Panc1 (cell line): Measurements from ENCODE around the gene POLE. TPM values are rescaled to one million over a fixed set of nuclear protein-coding genes. Genes with fewer than 3 reads are reported as not detected.

ENCODE experiments used
- ATAC-seq: fragments of 200-7000 bp; cut with Tn5 transposase; 2 replicates; pipeline ENCODE4 v1.9.1; 2020; ENCODE audit warnings: mild to moderate bottlenecking, moderate library complexity
- BruUV-seq: library from RNA; stranded (reverse); fragments of 400-500 nt; replicated peaks from 2 replicates; lab custom pipeline; 2021; lab: Mats Ljungman, UMichigan
- CTCF ChIA-PET: fragments of 300-600 bp; sonication (Branson Sonifier 250); formaldehyde crosslinking; loops from one replicate; lab custom pipeline; 2022; ENCODE audit warnings: antibody characterized with exemption; lab: Charles Lee
- POLR2A ChIA-PET: fragments of 300-600 bp; sonication (Branson Sonifier 250); formaldehyde crosslinking; loops from one replicate; lab custom pipeline; 2022; ENCODE audit warnings: antibody characterized with exemption; lab: Charles Lee
- DNase-seq: peaks from one replicate; pipeline ENCODE4 v3.0.0-alpha.2; 2010; ENCODE audit warnings: low read depth, low spot score
- H3K27ac ChIP-seq: 2 replicates; pipeline ENCODE4 v1.5.1; 2011; ENCODE audit warnings: mild to moderate bottlenecking, low read length, inconsistent platforms
- H3K27me3 ChIP-seq: fragments of 200-500 bp; sonication (Bioruptor generic); 2 replicates; pipeline ENCODE4 v1.6.0; 2014; ENCODE audit warnings: low read length, inconsistent platforms; ENCODE audit not compliant: control insufficient read depth, insufficient read depth
- H3K36me3 ChIP-seq: fragments of 200-500 bp; sonication (Bioruptor generic); 2 replicates; pipeline ENCODE4 v1.5.1; 2014; ENCODE audit warnings: inconsistent platforms, mild to moderate bottlenecking, low read length, moderate library complexity; ENCODE audit not compliant: control insufficient read depth, insufficient read depth
- H3K4me1 ChIP-seq: 2 replicates; pipeline ENCODE4 v1.5.1; 2011; ENCODE audit warnings: inconsistent platforms, mild to moderate bottlenecking, low read length, moderate library complexity; ENCODE audit not compliant: control insufficient read depth, insufficient read depth
- H3K4me3 ChIP-seq, 2 experiments: 2 replicates each; pipeline ENCODE4 v1.5.1; 2011 to 2012; ENCODE audit warnings: low read depth in 2 of 2, low read length in 2 of 2, mild to moderate bottlenecking in 2 of 2, inconsistent platforms in 1 of 2, moderate library complexity in 1 of 2
- H3K9me3 ChIP-seq: fragments of 200-500 bp; sonication (Bioruptor generic); 2 replicates; pipeline ENCODE4 v1.5.1; 2014; ENCODE audit warnings: low read depth, mild to moderate bottlenecking, inconsistent platforms, low read length, moderate library complexity; ENCODE audit not compliant: control insufficient read depth, insufficient read depth
- POLR2AphosphoS5 ChIP-seq: IDR thresholded peaks from 2 replicates; pipeline ENCODE4 v1.6.1; 2012; ENCODE audit warnings: mild to moderate bottlenecking, low read depth, low read length, moderate library complexity
- SIN3A ChIP-seq: IDR thresholded peaks from 2 replicates; pipeline ENCODE4 v1.6.1; 2012; ENCODE audit warnings: low read depth, mild to moderate bottlenecking, low read length, moderate library complexity, borderline replicate concordance; ENCODE audit not compliant: insufficient read depth
- TCF7L2 ChIP-seq: IDR thresholded peaks from 2 replicates; pipeline ENCODE4 v1.6.1; 2011; ENCODE audit warnings: mild to moderate bottlenecking, low read depth, low read length, inconsistent platforms
- in situ Hi-C: cut with HindIII; loops from 2 replicates; pipeline ENCODE4 v1.10.0; 2016; ENCODE audit warnings: low sequenced_read_pairs, low pct_unique_long_range_greater_than_20kb
- intact Hi-C: fragments of 100-400 bp; cut with micrococcal nuclease; formaldehyde crosslinking; loops from one replicate; pipeline ENCODE4 v1.10.0; 2022; ENCODE audit not compliant: unreplicated experiment
- total RNA-seq: library from RNA; stranded (reverse); gene quantifications from one replicate; pipeline ENCODE4 v1.2.1, GENCODE V29; 2021; ENCODE audit not compliant: unreplicated experiment
- TF ChIP-seq, protein P1 (sequence below): fragments of 450-650 bp; IDR thresholded peaks from 2 replicates; pipeline ENCODE4 v1.5.1; 2017; ENCODE audit warnings: mild to moderate bottlenecking
- TF ChIP-seq, protein P2 (sequence below), 2 experiments: IDR thresholded peaks; 2 replicates each; pipeline ENCODE4 v1.6.1; 2011 to 2012; ENCODE audit warnings: low read depth in 2 of 2, control low read depth in 1 of 2, low read length in 1 of 2, mild to moderate bottlenecking in 1 of 2, moderate library complexity in 1 of 2; ENCODE audit not compliant: insufficient read depth in 1 of 2

POLE gene
- total RNA-seq, 1 experiment from 2014 or later = 112 TPM

DNA sequence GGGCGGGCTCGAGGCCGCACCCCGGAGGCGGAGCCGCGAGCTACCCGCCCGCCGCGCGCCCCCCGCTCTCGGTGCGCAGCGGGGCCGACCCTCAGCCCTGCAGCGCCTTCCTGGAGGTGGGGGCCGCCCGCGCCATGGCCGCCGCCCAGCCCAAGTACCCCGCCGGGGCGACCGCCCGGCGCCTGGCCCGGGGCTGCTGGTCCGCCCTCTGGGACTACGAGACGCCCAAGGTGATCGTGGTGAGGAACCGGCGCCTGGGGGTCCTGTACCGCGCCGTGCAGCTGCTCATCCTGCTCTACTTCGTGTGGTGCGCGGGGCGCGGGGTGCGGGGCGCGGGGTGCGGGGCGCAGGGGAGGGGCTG, 68.5 kb downstream of the POLE start, which contains the start of gene P2RX2:
TSS of gene P2RX2 (plus strand) at position 94 of the 361 bp plus-strand sequence. CDS start at position 135, 41 bp downstream.
- Histone ChIP-seq H3K36me3 (no peaks in the 10 kb centered on the region), H3K4me1 (peaks cover 10% of the 10 kb centered on the region), H3K27ac (no peak within 1 kb of the TSS), H3K9me3 (no peaks in the 10 kb centered on the region), H3K4me3 (peak within 1 kb of the TSS; percentile 33 to 50), H3K27me3 (peaks cover 6% of the 10 kb centered on the region; the same call in 1 of the 2 replicates)
- in situ Hi-C loops (no loop called here), intact Hi-C loops (no loop called here)
- BruUV-seq = no TSS peak
- no peak for ATAC-seq
- CTCF ChIA-PET = no interaction called here
- TF ChIP-seq POLR2AphosphoS5 (no peak), SIN3A (no peak), TCF7L2 (no peak)
- TF ChIP-seq, protein P1, sequence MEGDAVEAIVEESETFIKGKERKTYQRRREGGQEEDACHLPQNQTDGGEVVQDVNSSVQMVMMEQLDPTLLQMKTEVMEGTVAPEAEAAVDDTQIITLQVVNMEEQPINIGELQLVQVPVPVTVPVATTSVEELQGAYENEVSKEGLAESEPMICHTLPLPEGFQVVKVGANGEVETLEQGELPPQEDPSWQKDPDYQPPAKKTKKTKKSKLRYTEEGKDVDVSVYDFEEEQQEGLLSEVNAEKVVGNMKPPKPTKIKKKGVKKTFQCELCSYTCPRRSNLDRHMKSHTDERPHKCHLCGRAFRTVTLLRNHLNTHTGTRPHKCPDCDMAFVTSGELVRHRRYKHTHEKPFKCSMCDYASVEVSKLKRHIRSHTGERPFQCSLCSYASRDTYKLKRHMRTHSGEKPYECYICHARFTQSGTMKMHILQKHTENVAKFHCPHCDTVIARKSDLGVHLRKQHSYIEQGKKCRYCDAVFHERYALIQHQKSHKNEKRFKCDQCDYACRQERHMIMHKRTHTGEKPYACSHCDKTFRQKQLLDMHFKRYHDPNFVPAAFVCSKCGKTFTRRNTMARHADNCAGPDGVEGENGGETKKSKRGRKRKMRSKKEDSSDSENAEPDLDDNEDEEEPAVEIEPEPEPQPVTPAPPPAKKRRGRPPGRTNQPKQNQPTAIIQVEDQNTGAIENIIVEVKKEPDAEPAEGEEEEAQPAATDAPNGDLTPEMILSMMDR = no peak
- TF ChIP-seq, protein P2, sequence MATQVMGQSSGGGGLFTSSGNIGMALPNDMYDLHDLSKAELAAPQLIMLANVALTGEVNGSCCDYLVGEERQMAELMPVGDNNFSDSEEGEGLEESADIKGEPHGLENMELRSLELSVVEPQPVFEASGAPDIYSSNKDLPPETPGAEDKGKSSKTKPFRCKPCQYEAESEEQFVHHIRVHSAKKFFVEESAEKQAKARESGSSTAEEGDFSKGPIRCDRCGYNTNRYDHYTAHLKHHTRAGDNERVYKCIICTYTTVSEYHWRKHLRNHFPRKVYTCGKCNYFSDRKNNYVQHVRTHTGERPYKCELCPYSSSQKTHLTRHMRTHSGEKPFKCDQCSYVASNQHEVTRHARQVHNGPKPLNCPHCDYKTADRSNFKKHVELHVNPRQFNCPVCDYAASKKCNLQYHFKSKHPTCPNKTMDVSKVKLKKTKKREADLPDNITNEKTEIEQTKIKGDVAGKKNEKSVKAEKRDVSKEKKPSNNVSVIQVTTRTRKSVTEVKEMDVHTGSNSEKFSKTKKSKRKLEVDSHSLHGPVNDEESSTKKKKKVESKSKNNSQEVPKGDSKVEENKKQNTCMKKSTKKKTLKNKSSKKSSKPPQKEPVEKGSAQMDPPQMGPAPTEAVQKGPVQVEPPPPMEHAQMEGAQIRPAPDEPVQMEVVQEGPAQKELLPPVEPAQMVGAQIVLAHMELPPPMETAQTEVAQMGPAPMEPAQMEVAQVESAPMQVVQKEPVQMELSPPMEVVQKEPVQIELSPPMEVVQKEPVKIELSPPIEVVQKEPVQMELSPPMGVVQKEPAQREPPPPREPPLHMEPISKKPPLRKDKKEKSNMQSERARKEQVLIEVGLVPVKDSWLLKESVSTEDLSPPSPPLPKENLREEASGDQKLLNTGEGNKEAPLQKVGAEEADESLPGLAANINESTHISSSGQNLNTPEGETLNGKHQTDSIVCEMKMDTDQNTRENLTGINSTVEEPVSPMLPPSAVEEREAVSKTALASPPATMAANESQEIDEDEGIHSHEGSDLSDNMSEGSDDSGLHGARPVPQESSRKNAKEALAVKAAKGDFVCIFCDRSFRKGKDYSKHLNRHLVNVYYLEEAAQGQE (IDR thresholded peaks at IDR 0.05; ENCODE audit: insufficient read depth in 1 of 2, low read depth in 2 of 2, low read length in 1 of 2) = no peak
- no peak for DNase-seq
- POLR2A ChIA-PET = interaction anchor here (0.5 kb wide), 1 partner anchor 28 kb away, joined by 3 read pairs; no protein-coding TSS in a partner anchor

DNA sequence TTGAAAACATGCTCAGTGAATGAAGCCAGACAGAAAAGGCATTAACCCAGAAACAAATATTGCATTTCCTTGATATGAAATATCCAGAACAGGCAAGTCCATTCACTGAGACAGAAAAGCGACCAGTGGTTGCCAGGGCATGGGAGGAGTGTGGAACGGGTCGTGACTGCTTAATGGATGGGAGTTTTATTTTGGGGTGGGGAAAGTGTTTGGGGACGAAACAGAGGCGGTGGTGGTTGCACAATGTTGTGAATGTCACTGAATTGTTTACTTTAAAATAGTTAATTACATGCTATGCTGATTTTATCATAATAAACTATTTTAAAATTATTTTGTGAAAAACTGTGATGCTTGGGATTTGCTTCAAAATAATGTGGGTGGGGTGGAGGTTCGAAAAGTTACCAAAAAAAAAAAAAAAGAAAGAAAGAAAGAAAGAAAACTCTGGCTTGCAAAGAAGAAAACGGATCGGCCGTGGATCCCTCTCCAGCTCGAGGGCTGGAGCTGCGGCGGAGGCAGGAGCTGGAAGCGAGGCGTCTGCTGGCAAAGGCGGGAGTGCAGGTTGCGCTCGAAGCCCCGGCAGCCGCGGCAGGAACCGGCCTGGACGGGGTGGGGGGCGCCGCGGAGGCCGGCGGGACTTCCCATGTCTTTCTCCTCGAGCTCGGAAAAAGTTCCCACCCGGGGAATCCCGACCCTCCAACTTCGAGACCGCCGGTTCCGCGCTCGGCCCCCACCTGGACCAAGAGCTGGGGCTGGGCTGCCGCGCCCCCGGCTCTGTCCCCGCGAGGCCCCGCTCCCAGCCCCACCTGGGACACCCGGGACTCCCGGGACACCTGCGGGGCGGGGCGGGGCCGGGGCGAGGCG, 69.1 kb downstream of the POLE start:
- BruUV-seq = no TSS peak
- H3K4me1 ChIP-seq = peaks cover 9% of the 10 kb centered on the region
- in situ Hi-C loops (no loop called here), intact Hi-C loops (no loop called here)
- no peak for ATAC-seq
- no peak for DNase-seq
- no peak overlapping the region for H3K27ac ChIP-seq
- ChIA-PET CTCF (interaction anchor here (0.6 to 0.7 kb wide), 3 partner anchors 122 to 234 kb away, joined by 3 to 4 read pairs (median 3); no protein-coding TSS in a partner anchor), POLR2A (interaction anchor here (0.5 kb wide), 1 partner anchor 28 kb away, joined by 3 read pairs; no protein-coding TSS in a partner anchor)
- peak overlapping the region; percentile 33 to 50 for H3K4me3 ChIP-seq
- no peaks in the 10 kb centered on the region for H3K36me3 ChIP-seq
- no peaks in the 10 kb centered on the region for H3K9me3 ChIP-seq
- H3K27me3 ChIP-seq = peaks cover 6% of the 10 kb centered on the region; the same call in 1 of the 2 replicates
- TF ChIP-seq, protein P1 = no peak
- TF ChIP-seq POLR2AphosphoS5 (no peak), TCF7L2 (no peak), SIN3A (no peak)
- TF ChIP-seq, protein P2 (IDR thresholded peaks at IDR 0.05; ENCODE audit: insufficient read depth in 1 of 2, low read depth in 2 of 2, low read length in 1 of 2) = no peak
